HG03439 (cell line): ENCODE data around the gene TAOK2.
"Not testable (repeated sequence)": the region's sequence is repeated elsewhere in the genome, so short reads cannot be mapped to it uniquely, and the experiment has no call there.

Experiments
- ATAC-seq: cut with Tn5 transposase; IDR thresholded peaks from one replicate; pipeline ENCODE4 v1.9.1; 2021; ENCODE audit warnings: mild to moderate bottlenecking, moderate library complexity; ENCODE audit not compliant: unreplicated experiment

TAOK2 gene

GRCh38 chr16:30002614-30003346 lies 29.1 kb downstream of the TAOK2 start:
- no peak for ATAC-seq

- no peak for ATAC-seq
Measured at GRCh38 chr16:30003670-30004423, 30.2 kb downstream of the TAOK2 start.

GRCh38 chr16:30004424-30004776 lies 30.7 kb downstream of the TAOK2 start:
- ATAC-seq: no peak

GRCh38 chr16:30004811-30005242 lies 31.2 kb downstream of the TAOK2 start:
- no peak for ATAC-seq

- no peak for ATAC-seq
Measured at GRCh38 chr16:30005341-30006094, 31.9 kb downstream of the TAOK2 start.

GRCh38 chr16:30006095-30006473 lies 32.4 kb downstream of the TAOK2 start:
- ATAC-seq: no peak

- no peak for ATAC-seq
Measured at GRCh38 chr16:30006659-30007377, 33.1 kb downstream of the TAOK2 start.

GRCh38 chr16:30007378-30007895 lies 33.8 kb downstream of the TAOK2 start:
- ATAC-seq: no peak

GRCh38 chr16:30009085-30009862 lies 35.6 kb downstream of the TAOK2 start:
- no peak for ATAC-seq

- ATAC-seq: no peak
Measured at GRCh38 chr16:30009990-30010843, 36.5 kb downstream of the TAOK2 start.

GRCh38 chr16:30010844-30011713 lies 37.4 kb downstream of the TAOK2 start, which contains the start of gene DOC2A:
TSS of gene DOC2A (minus strand) at chr16:30011027. CDS start at chr16:30010222, 805 bp downstream.
- ATAC-seq: no peak

GRCh38 chr16:30011714-30012504 lies 38.2 kb downstream of the TAOK2 start:
- ATAC-seq: no peak

- ATAC-seq: not testable (repeated sequence)
Measured at GRCh38 chr16:30012598-30012997, 38.9 kb downstream of the TAOK2 start.

GRCh38 chr16:30015450-30015849 lies 41.8 kb downstream of the TAOK2 start:
- ATAC-seq: not testable (repeated sequence)

GRCh38 chr16:30016555-30017276 lies 43.0 kb downstream of the TAOK2 start:
- no peak for ATAC-seq

GRCh38 chr16:30017277-30017656 lies 43.6 kb downstream of the TAOK2 start:
- no peak for ATAC-seq

GRCh38 chr16:30017937-30018336 lies 44.3 kb downstream of the TAOK2 start:
- not testable (repeated sequence) for ATAC-seq
